Stimulated activated effector memory CD8-positive, alpha-beta T cell treated with anti-CD3 and anti-CD28 coated beads, Interleukin-12 subunit alpha, Interleukin-12 subunit beta, amount 100 ng/mL, for 72 hours (primary cell): ENCODE measurements around the gene SLC6A19.

Source experiments
- ATAC-seq: fragments of 150-1000 bp; cut with Tn5 transposase; 2 replicates; pipeline ENCODE4 v1.10.0; 2021
- DNase-seq, 2 donors: peaks; one replicate each; pipeline ENCODE4 v3.0.0; 2021 to 2022; ENCODE audit warnings: low spot score in 2 of 2
- H3K27ac Mint-ChIP-seq: one replicate; pipeline ENCODE4 v1.8.0; 2022; ENCODE audit warnings: mild to moderate bottlenecking, mixed read lengths
- H3K36me3 Mint-ChIP-seq: one replicate; pipeline ENCODE4 v1.8.0; 2022; ENCODE audit warnings: mild to moderate bottlenecking, mixed read lengths
- H3K4me1 Mint-ChIP-seq: one replicate; pipeline ENCODE4 v1.8.0; 2022; ENCODE audit warnings: mixed read lengths
- H3K4me3 Mint-ChIP-seq: one replicate; pipeline ENCODE4 v1.8.0; 2022; ENCODE audit warnings: mild to moderate bottlenecking, mixed read lengths
- H3K9me3 Mint-ChIP-seq: one replicate; pipeline ENCODE4 v1.8.0; 2022; ENCODE audit warnings: mixed read lengths

Gene SLC6A19

DNA sequence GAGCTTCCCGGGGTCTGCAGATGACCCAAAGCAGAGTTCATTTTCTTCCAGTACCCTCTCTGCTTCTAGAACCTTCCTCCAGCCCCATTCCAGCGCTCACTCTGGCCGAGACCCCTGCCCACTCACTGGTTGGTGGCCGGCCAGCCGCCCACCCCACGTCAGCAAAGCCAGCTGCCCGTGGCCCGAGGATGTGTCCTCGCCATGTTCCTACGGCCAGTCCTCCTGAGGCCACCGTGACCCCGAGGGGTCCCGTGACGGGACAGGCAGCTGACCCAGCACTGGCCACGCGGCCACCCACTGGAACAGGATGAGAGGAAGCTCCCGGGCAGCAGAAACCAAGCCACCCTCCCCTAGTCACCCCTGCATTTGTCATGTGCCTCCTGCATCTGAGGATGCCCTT is 39.1 kb upstream of the SLC6A19 start:
- H3K4me3 Mint-ChIP-seq: no peak overlapping the region
- no peaks in the 10 kb centered on the region for H3K36me3 Mint-ChIP-seq
- ATAC-seq (no peak), DNase-seq (no peak)
- no peaks in the 10 kb centered on the region for H3K4me1 Mint-ChIP-seq
- no peaks in the 10 kb centered on the region for H3K9me3 Mint-ChIP-seq
- H3K27ac Mint-ChIP-seq: no peak overlapping the region

DNA sequence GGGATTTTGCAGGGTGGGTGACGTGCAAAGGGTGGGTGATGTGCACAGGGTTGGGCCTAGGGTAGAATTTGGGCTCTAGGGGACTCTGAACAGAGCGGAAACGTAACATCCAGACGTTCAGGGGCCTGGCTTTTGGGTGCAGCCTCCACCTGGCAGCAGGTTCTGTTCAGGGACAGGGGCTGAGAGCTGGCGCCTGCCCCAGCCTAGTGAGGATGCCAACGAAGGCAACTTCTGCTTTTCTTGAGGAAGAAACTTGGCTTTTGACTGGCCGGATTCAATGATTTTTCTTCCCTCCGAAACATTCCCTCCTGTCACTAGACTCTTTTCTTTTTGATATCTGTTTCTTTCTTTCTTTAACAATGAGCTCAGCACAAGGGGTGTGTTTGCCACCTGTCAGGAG is 38.6 kb upstream of the SLC6A19 start:
- H3K4me3 Mint-ChIP-seq: no peak overlapping the region
- H3K27ac Mint-ChIP-seq: no peak overlapping the region
- H3K4me1 Mint-ChIP-seq: peaks cover under 1% of the 10 kb centered on the region
- DNase-seq (no peak), ATAC-seq (no peak)
- H3K36me3 Mint-ChIP-seq: no peaks in the 10 kb centered on the region
- H3K9me3 Mint-ChIP-seq: no peaks in the 10 kb centered on the region

DNA sequence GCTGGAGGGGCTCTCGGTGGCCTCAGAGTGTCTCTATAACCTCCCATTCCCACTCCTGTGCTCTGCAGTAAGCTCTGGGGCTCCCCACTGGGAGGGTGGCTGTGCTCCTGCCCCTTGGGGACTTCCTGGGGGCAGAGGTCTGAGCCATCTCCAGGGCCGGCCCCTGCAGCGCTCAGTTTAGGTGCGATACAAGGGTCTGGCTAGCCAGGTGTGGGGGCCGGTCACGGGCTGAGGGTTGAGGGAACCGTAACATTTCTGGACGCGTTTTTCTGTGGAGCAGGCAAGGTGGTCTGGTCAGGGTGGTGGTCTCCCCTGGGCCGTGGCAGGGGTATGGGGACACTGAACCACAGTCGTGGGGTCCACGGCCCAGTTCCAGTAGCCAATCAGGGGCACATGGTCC is 38.0 kb upstream of the SLC6A19 start:
- peaks cover 7% of the 10 kb centered on the region for H3K4me1 Mint-ChIP-seq
- no peak for DNase-seq

DNA sequence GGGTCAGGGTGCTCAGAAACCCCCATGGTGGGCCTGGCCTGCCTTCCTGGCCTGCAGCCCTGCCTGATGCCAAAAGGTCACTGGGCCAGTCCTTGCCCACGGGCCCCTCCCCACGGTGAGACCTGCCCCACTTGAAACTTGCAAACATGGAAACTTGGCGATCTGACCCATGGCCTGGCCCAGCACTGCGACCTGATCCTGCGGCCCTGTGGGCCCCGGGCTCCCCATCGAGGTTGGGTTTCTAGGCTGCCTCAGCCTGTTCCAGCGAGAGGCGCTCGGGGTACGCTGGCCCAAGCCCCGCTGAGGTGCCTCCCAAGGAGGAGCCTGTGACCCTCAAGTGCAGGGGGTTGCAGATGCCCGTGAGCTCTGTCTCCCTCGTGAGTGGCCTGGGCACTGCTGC is 37.5 kb upstream of the SLC6A19 start:
- Mint-ChIP-seq H3K36me3 (no peaks in the 10 kb centered on the region), H3K4me3 (no peak overlapping the region), H3K27ac (no peak overlapping the region), H3K4me1 (peaks cover 9% of the 10 kb centered on the region), H3K9me3 (no peaks in the 10 kb centered on the region)
- DNase-seq (no peak), ATAC-seq (no peak)

More for the DNA sequence above, 38.0 kb upstream of the SLC6A19 start:
- ATAC-seq: no peak
- no peaks in the 10 kb centered on the region for H3K9me3 Mint-ChIP-seq
- H3K4me3 Mint-ChIP-seq: no peak overlapping the region
- no peak overlapping the region for H3K27ac Mint-ChIP-seq
- H3K36me3 Mint-ChIP-seq: no peaks in the 10 kb centered on the region

DNA sequence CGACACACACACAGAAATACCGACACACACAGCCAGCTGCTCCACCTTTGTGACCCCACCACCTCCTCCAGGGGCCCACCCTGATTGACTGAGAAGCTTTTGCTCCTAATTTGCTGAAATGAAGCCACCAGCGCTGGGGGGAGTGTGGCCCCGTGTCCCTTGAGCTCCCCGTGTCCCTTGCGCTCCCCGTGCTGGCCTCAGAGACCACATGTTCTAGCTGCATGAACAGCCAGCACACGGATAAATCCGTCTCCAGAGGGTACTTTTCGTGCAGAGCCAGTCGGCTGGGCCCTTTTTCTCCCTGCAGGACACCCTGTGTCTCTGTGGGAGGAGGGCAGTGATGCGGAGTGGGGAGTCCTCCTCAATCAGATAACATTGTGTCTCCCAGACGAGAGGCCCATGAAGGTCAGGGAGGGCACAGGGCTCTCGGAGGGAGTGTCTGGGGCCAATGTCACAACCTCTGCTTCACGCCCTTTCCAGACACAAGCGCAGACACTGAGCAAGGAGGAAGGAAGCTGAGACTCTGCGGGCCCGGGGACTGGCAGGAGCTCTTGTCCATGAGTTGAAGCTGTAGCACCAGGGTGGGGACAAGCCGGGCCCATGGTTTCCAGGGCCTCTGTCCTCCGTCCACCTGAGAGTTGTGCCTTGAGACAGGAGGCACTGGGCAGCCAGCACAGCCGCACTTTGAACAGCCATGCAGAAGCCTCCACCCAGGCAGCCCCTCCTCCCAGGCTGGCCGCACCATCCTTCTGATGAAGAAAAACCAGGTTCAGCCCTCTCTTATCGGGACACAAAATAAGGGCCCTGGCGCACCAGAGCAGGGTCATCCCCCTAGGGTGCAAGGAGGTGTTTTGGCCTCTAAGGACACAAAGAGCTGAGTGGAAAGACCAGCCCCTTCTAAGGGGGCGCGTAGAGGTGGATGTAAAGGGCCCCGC is 36.4 kb upstream of the SLC6A19 start:
- Mint-ChIP-seq H3K4me3 (no peak overlapping the region), H3K9me3 (no peaks in the 10 kb centered on the region), H3K4me1 (peaks cover 9% of the 10 kb centered on the region), H3K36me3 (no peaks in the 10 kb centered on the region), H3K27ac (no peak overlapping the region)
- DNase-seq: no peak
- ATAC-seq: no peak

DNA sequence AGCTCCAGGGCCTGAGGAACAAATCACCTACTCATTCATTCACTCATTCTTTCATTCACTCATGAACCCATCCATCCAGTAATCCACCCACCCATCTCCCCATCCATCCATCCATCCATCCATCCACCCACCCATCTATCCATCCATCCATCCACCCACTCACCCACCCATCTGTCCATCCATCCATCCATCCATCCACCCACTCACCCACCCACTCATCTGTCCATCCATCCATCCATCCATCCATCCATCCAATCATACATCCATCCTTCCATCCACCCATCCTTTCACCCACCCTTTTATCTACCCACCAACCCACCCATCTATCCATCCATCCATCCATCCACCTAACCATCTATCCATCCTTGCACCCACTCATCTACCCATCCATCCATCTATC is 35.5 kb upstream of the SLC6A19 start:
- no peak overlapping the region for H3K27ac Mint-ChIP-seq
- no peak overlapping the region for H3K4me3 Mint-ChIP-seq
- ATAC-seq (no peak), DNase-seq (no peak)
- no peaks in the 10 kb centered on the region for H3K36me3 Mint-ChIP-seq
- no peaks in the 10 kb centered on the region for H3K9me3 Mint-ChIP-seq
- peaks cover 9% of the 10 kb centered on the region for H3K4me1 Mint-ChIP-seq

DNA sequence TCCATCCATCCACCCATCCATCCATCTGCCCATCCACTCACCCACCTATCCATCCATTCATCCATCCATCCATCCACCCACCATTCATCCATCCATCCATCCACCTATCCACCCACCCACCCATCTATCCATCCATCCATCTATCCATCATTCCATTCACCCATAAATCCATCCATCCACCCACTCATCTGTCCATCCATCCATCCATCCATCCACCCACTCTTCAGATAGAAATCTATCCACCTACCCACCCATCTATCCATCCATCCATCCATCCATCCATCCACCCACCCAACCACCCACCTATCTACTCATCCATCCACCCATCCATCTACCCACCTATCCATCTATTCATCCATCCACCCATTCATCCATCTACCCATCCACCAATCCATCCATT is 35.0 kb upstream of the SLC6A19 start:
- Mint-ChIP-seq H3K27ac (no peak overlapping the region), H3K36me3 (no peaks in the 10 kb centered on the region), H3K4me1 (peaks cover 9% of the 10 kb centered on the region), H3K9me3 (no peaks in the 10 kb centered on the region), H3K4me3 (no peak overlapping the region)
- DNase-seq (no peak), ATAC-seq (no peak)

DNA sequence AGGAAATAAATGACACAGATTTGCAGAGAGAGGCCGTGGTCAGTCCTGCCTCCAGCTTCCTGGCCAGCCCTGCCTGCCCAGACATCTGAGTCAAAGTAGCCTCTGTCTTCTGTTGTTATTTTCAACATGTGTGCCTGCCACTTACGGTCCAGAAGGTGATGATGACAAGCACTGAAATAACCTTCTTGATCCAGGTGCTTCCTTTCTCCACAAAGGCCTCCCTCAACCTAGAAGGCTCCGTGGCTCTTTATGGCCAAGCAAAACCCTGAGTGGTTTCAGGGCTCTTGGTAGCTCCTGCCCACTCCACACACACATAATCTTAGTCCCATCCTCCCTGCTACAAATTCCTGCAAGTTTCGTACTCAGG is 34.1 kb upstream of the SLC6A19 start:
- no peaks in the 10 kb centered on the region for H3K9me3 Mint-ChIP-seq
- H3K4me3 Mint-ChIP-seq: no peak overlapping the region
- ATAC-seq (no peak), DNase-seq (no peak)
- no peaks in the 10 kb centered on the region for H3K36me3 Mint-ChIP-seq
- H3K27ac Mint-ChIP-seq: no peak overlapping the region
- peaks cover 9% of the 10 kb centered on the region for H3K4me1 Mint-ChIP-seq

DNA sequence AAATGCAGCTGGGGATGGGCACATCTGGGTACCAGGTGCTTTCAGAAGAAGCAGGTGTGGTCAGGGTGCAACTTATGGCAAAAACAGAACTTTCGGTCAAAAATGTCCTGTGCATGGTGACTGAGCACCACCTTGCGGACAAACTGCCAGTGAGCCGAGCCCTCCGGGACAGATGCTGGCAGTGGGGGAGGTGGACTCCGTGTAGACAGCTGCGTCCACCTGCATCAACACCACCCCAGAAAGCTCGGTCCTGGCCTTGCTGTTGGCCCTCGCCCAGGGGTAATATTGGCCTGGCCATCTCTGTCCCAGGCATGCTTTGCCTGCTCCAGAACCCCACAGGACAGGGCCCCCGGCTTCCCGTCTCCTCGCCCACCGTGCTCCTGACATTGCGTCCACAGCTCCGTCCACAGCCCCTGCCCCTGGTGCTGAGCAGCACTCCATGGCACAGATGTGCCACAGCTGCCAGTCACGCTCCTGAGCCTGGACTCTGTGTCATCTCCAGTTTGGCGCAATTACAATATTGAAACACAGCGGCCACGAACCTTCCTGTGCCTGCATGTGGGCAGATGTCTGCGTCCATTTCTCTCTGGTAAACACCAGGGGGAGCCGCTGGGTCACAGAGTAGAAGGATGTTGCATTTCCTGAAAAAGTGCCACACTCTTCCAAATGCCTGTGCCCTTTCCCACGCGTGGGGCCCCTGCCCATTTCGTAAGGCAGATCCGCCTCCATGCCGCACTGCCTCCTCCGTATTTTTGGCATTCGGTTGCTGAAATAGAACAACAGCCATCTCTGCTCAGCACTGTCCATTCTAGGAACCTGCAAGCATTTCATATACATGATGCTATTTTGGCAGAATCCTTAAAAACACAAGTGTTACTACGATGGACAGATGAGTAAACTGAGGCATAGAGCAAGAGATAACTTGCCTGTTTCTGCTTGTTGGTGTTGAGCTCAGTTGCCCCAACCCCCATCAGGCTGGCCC is 33.4 kb upstream of the SLC6A19 start:
- DNase-seq: peak; percentile 48 to 73
- H3K36me3 Mint-ChIP-seq: no peaks in the 10 kb centered on the region
- H3K27ac Mint-ChIP-seq: no peak overlapping the region

DNA sequence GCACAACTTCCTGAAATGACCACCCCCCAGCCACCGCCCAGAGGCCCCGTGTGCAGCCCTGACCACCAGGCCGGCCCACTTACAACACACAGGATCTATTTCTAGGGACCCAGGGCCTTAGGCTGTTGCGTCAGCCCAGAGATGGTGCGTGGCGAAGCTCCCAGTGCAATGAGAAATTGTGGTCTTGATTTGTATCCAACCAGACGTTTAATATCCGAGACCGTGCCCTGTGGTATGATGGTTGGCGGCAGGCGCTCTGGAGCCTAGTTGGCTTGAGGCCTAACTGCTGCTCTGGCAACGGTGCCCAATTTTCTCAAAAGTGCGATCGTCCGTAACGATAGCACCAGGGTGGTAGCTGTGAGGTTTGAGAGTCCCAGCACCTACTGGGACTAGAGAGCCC is 32.6 kb upstream of the SLC6A19 start:
- no peaks in the 10 kb centered on the region for H3K9me3 Mint-ChIP-seq
- no peaks in the 10 kb centered on the region for H3K36me3 Mint-ChIP-seq
- DNase-seq (no peak), ATAC-seq (no peak)
- H3K4me1 Mint-ChIP-seq: peaks cover 13% of the 10 kb centered on the region
- H3K27ac Mint-ChIP-seq: no peak overlapping the region
- no peak overlapping the region for H3K4me3 Mint-ChIP-seq

More for the DNA sequence above, 33.4 kb upstream of the SLC6A19 start:
- peaks cover 10% of the 10 kb centered on the region for H3K4me1 Mint-ChIP-seq
- ATAC-seq: peak; percentile 76
- peak overlapping the region; percentile 62 for H3K4me3 Mint-ChIP-seq
- H3K9me3 Mint-ChIP-seq: no peaks in the 10 kb centered on the region

DNA sequence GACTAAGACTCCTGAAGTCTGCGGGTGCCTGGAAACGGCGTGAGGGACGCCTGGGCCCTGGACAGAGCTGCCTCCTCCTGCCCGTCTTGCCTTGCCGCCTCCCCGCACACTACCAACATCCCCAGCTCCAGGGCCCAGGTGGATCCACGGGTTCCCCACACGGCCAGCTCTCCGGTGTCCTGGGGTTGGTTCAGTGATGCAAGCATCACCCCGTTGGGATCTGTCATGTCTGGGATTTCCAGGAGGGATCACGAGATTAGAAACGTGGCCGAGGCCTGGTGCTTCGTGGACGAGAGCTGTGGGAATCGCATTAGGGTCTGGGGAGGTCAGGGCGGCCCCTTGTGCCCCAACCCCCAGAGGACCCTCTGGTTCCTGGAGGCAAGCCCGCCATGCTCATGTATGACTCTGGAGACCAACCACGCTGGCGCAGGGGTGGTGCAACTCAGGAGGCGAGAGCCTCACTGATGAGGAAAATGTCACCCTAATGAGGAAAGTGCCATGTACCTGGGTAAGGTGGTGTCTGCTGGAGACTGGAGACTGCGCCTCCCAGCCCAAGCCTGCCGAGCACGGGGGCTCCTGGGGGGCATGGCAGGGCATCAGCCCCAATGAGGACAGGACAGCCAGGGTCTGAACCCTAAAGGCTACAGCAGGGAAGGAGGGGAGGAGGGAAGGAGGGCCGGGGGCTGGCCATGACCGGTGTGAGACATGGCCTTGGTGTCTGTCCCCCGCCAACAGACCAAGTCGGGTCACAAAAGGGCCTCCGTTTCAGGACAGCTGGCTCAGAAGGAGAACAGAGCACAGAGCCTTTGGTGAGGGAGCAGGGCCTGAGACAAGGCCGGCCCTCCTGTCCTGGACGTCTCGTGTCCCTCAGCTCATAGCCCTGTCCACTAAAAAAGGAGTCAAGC is 31.9 kb upstream of the SLC6A19 start:
- no peak overlapping the region for H3K27ac Mint-ChIP-seq
- no peaks in the 10 kb centered on the region for H3K9me3 Mint-ChIP-seq
- H3K4me3 Mint-ChIP-seq: no peak overlapping the region
- no peak for ATAC-seq
- no peak for DNase-seq
- no peaks in the 10 kb centered on the region for H3K36me3 Mint-ChIP-seq
- H3K4me1 Mint-ChIP-seq: peaks cover 13% of the 10 kb centered on the region

DNA sequence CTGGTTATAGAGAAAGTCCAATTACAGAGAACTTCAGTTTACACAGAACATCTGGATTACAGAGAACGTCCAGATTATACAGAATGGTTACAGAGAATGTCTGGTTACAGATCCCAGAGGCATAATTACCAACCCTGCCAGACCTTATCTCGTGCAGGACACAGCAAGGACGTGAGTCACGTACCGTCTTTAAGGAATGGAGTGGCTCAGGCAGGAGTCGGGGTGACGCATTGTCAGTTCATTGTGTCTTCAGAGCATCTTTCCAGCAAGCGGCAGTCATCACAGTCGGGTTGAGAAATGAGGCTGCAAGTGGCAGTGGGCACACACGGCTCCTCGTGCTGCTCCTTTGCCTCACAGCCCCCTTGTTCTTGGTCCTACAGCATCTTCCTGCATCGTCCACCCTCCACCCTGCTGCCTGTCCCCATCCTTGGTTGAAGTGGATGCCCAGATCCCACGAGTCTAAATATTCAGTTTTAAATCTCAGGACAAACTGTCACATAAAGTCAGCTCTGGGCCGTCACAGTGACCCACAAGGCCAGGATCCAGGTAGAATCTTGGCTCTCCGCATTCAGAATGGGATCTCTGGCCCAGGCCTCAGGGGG is 30.0 kb upstream of the SLC6A19 start:
- no peaks in the 10 kb centered on the region for H3K36me3 Mint-ChIP-seq
- H3K4me3 Mint-ChIP-seq: no peak overlapping the region
- H3K4me1 Mint-ChIP-seq: peaks cover 13% of the 10 kb centered on the region
- ATAC-seq (no peak), DNase-seq (no peak)
- H3K9me3 Mint-ChIP-seq: no peaks in the 10 kb centered on the region
- no peak overlapping the region for H3K27ac Mint-ChIP-seq

DNA sequence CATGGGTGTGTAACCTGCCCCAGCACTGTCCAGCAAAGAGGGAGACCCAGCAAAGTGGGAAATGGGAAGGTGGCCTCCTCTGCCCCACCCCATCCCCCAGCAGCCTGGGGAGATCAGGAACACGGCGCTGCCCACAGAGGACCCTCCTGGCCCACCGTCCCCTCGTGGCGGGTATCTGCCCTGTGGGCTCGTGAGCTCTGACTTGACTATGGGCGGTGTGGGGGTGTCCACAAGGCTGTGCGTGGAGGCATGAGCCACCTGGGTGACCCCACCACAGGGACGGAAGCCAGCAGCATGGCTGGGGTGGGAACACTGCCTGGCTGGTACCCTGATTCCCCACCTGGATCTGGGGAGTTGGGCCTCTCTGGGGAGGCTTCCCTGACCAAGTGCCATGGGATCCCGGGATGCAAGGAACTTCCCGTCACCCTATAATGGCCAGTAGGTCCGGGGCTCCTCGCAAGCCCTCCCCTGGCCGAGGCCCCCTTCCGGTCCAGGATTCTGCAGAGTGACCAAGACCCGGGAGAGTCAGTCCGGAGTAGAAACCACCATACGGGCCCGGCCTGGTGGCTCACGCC is 29.3 kb upstream of the SLC6A19 start:
- Mint-ChIP-seq H3K9me3 (no peaks in the 10 kb centered on the region), H3K4me1 (peaks cover 13% of the 10 kb centered on the region), H3K36me3 (no peaks in the 10 kb centered on the region), H3K27ac (no peak overlapping the region), H3K4me3 (peak overlapping the region; percentile 36)
- ATAC-seq: no peak
- no peak for DNase-seq

DNA sequence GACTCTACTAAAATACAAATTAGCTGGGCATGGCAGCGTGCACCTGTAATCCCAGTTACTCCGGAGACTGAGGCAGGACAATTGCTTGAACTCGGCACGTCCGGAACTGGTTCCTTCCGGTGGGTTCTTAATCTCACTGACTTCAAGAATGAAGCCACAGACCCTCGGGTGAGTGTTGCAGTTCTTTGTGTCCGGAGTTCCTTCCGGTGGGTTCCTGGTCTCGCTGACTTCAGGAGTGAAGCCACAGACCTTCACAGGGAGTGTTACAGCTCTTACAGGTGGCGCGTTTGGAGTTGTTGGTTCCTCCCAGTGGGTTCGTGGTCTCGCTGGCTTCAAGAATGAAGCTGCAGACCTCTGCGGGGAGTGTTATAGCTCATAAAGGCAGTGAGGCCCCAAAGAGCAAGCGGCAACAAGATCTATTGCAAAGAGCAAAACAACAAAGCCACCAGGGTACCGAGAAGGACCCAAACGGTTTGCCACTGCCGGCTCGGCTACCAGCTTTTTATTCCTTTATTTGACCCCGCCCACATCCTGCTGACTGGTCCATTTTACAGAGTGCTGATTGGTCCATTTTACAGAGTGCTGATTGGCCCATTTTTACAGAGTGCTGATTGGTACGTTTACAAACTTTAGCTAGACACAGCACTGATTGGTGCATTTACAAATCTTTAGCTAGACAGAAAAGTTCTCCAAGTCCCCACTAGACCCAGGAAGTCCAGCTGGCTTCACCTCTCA is 28.6 kb upstream of the SLC6A19 start:
- H3K4me1 Mint-ChIP-seq: peaks cover 12% of the 10 kb centered on the region
- DNase-seq: no peak
- peak overlapping the region; percentile 36 for H3K4me3 Mint-ChIP-seq

More for the DNA sequence above, 28.6 kb upstream of the SLC6A19 start:
- no peaks in the 10 kb centered on the region for H3K36me3 Mint-ChIP-seq
- peak; percentile 27 for ATAC-seq
- H3K27ac Mint-ChIP-seq: peak overlapping the region; percentile 68
- H3K9me3 Mint-ChIP-seq: no peaks in the 10 kb centered on the region
